ENCODE results near the gene SOX12.

GRCh38 chr20:313948-314347, 11.4 kb upstream of the SOX12 start:
- TF ChIP-seq POLR2AphosphoS5 (IDR thresholded peaks at IDR 0.05) = no peak
- no peak for TF ChIP-seq POLR2A (IDR thresholded peaks at IDR 0.05)
- no peak for TF ChIP-seq CTCF (IDR thresholded peaks at IDR 0.05 in 8 of 11, conservative IDR thresholded peaks at IDR 0.05 in 3 of 11)

Measured in spleen (tissue), 7 donors.